ENCODE results near the gene PVALB. TPM values are rescaled to one million over a fixed set of nuclear protein-coding genes. Genes with fewer than 3 reads are reported as not detected.
A peak's percentile ranks its signal among the peaks of the same experiment; 100 is the strongest.

PVALB gene
- total and polyA plus RNA-seq, 4 donors: 0.56 to 3.4 (median 1.1) TPM

DNA sequence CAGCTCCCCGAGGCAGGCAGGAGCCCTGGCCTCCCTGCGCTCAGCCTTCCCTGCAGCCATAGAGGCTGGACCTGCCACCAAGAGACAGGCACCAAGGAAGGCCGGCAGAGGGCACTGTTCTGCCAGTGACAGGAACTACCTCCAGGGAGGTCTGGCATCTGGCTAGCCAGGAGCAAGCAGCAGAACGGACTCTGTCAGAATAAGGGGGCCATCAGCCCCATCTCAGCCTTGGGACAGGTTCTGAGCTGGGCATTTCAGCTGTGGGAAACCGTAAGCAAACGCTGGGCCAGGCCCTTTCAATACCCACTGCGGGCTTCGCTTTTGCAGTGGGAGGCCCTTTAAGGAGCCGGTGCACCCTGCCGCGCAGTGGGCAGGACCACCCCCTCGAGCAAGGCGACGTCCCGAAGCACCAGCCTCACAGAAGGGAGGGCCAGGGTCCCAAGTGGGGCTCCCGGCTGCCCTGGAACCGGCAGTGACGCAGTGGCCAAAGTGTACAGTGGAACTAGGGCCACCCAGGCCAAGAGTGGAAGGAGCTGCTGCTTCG is 59.1 kb downstream of the PVALB start:
- DNase-seq (ENCODE audit: low spot score): peak; percentile 81
- no peaks in the 10 kb centered on the region for H3K4me1 ChIP-seq (ENCODE audit: control insufficient read depth in 4 of 4, insufficient read depth in 4 of 4, low read length in 3 of 4)
- peaks cover 0 to 4% (median 0%) of the 10 kb centered on the region in 4 donors for H3K27me3 ChIP-seq (ENCODE audit: control insufficient read depth in 4 of 4, insufficient read depth in 4 of 4, low read length in 3 of 4)
- TF ChIP-seq HNF4G (IDR thresholded peaks at IDR 0.05) (no peak), CTCF (IDR thresholded peaks at IDR 0.05; ENCODE audit: low read depth, low read length, missing input control) (peak; percentile 74), FOXA2 (IDR thresholded peaks at IDR 0.05) (no peak), YY1 (IDR thresholded peaks at IDR 0.05) (no peak), JUND (IDR thresholded peaks at IDR 0.05) (no peak), RAD21 (IDR thresholded peaks at IDR 0.05) (peak; percentile 67 to 79), SP1 (IDR thresholded peaks at IDR 0.05) (no peak), RXRA (IDR thresholded peaks at IDR 0.05) (no peak), MAX (IDR thresholded peaks at IDR 0.05) (no peak)
- TF ChIP-seq, protein P1, sequence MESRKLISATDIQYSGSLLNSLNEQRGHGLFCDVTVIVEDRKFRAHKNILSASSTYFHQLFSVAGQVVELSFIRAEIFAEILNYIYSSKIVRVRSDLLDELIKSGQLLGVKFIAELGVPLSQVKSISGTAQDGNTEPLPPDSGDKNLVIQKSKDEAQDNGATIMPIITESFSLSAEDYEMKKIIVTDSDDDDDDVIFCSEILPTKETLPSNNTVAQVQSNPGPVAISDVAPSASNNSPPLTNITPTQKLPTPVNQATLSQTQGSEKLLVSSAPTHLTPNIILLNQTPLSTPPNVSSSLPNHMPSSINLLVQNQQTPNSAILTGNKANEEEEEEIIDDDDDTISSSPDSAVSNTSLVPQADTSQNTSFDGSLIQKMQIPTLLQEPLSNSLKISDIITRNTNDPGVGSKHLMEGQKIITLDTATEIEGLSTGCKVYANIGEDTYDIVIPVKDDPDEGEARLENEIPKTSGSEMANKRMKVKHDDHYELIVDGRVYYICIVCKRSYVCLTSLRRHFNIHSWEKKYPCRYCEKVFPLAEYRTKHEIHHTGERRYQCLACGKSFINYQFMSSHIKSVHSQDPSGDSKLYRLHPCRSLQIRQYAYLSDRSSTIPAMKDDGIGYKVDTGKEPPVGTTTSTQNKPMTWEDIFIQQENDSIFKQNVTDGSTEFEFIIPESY (IDR thresholded peaks at IDR 0.05): no peak
- H3K36me3 ChIP-seq (ENCODE audit: control insufficient read depth in 4 of 4, insufficient read depth in 3 of 4, low read depth in 1 of 4, low read length in 3 of 4): peaks cover 0 to 6% (median 0%) of the 10 kb centered on the region in 4 donors
- H3K9ac ChIP-seq (ENCODE audit: low read depth in 1 of 2, low read length in 2 of 2): no peak overlapping the region
- H3K27ac ChIP-seq (ENCODE audit: low read depth in 1 of 2, low read length in 2 of 2): no peak overlapping the region
- no peaks in the 10 kb centered on the region for H3K9me3 ChIP-seq (ENCODE audit: control insufficient read depth in 4 of 4, low read length in 3 of 4)
- H3K4me3 ChIP-seq (ENCODE audit: low read depth in 1 of 3, low read length in 3 of 3): no peak overlapping the region
- 65% methylated on average over 19 of the region's 19 CpGs for WGBS

GRCh38 chr22:36756746-36757655 is 59.8 kb downstream of the PVALB start:
- Histone ChIP-seq H3K4me3 (ENCODE audit: low read depth in 1 of 3, low read length in 3 of 3) (no peak overlapping the region), H3K9ac (ENCODE audit: low read depth in 1 of 2, low read length in 2 of 2) (no peak overlapping the region), H3K9me3 (ENCODE audit: control insufficient read depth in 4 of 4, low read length in 3 of 4) (no peaks in the 10 kb centered on the region), H3K4me1 (ENCODE audit: control insufficient read depth in 4 of 4, insufficient read depth in 4 of 4, low read length in 3 of 4) (no peaks in the 10 kb centered on the region), H3K27ac (ENCODE audit: low read depth in 1 of 2, low read length in 2 of 2) (no peak overlapping the region), H3K36me3 (ENCODE audit: control insufficient read depth in 4 of 4, insufficient read depth in 3 of 4, low read depth in 1 of 4, low read length in 3 of 4) (peaks cover 0 to 5% (median 0%) of the 10 kb centered on the region in 4 donors), H3K27me3 (ENCODE audit: control insufficient read depth in 4 of 4, insufficient read depth in 4 of 4, low read length in 3 of 4) (peaks cover 0 to 4% (median 0%) of the 10 kb centered on the region in 4 donors)
- DNase-seq (ENCODE audit: low spot score): no peak
- TF ChIP-seq HNF4A (conservative IDR thresholded peaks at IDR 0.05): no peak
- TF ChIP-seq GABPA (IDR thresholded peaks at IDR 0.05 in 1 of 2, conservative IDR thresholded peaks at IDR 0.05 in 1 of 2): no peak
- TF ChIP-seq TAF1 (conservative IDR thresholded peaks at IDR 0.05): no peak
- TF ChIP-seq MAX (IDR thresholded peaks at IDR 0.05): no peak
- TF ChIP-seq NR2F2 (IDR thresholded peaks at IDR 0.05): no peak
- WGBS: 52% methylated on average over 28 of the region's 28 CpGs

Data from liver (tissue), 9 donors.